ENCODE measurements around the gene ATXN1. TPM values are rescaled to one million over a fixed set of nuclear protein-coding genes. Genes with fewer than 3 reads are reported as not detected.

The ATXN1 gene
- total and polyA plus RNA-seq, 3 donors from 2014 or later, result 12.8 to 84.1 (median 64.3) TPM

DNA sequence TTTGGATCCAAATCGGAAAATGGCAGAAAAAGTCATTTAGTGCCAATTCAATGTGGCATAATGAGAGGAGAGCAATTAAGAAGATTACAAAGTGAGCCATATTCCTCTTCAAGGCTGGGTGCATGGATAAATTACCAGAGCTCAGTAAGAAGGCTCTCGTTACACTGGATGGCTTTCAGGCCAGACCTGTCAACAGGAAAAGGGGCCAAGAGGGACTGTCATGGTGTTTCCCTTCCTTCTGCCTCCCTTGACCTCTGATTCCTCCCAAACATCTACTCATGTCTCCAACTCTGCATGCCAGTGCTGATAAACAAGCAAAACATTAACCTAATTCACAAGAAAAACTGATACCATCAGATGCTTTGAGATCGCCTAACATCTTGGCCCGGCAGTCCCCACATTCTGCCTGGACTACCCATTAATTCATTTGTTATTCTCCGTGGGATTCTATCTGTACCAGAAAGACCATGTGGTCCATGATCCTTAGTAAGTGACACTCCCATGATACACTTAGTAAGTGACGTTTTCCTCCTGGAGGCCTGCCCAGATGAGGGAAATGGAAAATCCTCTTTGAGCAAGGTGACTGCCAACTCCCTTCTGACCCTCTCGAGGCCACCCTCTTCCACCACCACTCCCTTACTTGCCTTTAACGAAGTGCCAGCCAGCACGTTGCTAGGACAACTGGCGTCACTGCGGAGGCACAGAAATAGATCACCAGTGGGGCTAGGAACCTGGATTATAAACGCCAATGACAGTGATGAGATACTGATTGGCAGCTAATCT is 283.7 kb downstream of the ATXN1 start:
- WGBS, 2 donors, result 82 to 89% methylated on average over 12 of the region's 12 CpGs
- intact Hi-C loops (cut with DNase I; ENCODE audit: low total_unique reads), result no loop called here

DNA sequence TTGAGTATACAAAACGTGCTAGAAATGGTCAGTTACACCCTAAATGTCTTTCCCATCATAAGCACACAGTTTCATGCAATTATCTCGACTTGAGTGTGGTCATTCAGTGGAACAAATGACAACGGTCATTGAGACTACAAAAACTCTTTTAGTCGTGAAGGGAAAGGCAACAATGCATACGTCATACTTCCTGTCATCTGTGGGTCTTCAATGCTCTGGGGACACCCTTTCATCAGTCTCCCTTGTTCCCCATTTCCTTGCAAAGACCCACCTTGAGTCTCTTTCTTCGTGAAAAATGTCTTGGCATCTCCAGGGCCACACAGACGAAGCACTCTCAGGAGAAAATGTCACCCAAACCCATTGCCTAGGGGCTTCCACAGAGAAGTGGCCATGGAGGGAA is 284.4 kb downstream of the ATXN1 start:
- H3K4me3 ChIP-seq, result no peak overlapping the region
- no peaks in the 10 kb centered on the region for H3K9me3 ChIP-seq
- intact Hi-C loops (cut with DNase I; ENCODE audit: low total_unique reads), result no loop called here
- no peak for DNase-seq
- H3K36me3 ChIP-seq (ENCODE audit: low read depth, missing control alignments), result no peaks in the 10 kb centered on the region
- no peak for TF ChIP-seq POLR2A (IDR thresholded peaks at IDR 0.05)
- TF ChIP-seq, protein P1, sequence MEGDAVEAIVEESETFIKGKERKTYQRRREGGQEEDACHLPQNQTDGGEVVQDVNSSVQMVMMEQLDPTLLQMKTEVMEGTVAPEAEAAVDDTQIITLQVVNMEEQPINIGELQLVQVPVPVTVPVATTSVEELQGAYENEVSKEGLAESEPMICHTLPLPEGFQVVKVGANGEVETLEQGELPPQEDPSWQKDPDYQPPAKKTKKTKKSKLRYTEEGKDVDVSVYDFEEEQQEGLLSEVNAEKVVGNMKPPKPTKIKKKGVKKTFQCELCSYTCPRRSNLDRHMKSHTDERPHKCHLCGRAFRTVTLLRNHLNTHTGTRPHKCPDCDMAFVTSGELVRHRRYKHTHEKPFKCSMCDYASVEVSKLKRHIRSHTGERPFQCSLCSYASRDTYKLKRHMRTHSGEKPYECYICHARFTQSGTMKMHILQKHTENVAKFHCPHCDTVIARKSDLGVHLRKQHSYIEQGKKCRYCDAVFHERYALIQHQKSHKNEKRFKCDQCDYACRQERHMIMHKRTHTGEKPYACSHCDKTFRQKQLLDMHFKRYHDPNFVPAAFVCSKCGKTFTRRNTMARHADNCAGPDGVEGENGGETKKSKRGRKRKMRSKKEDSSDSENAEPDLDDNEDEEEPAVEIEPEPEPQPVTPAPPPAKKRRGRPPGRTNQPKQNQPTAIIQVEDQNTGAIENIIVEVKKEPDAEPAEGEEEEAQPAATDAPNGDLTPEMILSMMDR (IDR thresholded peaks at IDR 0.05), result no peak
- peaks cover 6% of the 10 kb centered on the region for H3K4me1 ChIP-seq
- WGBS, 2 donors, result 87 to 94% methylated on average over 7 of the region's 7 CpGs
- H3K27me3 ChIP-seq, result no peaks in the 10 kb centered on the region
- no peak overlapping the region for H3K27ac ChIP-seq

More for the DNA sequence above, 283.7 kb downstream of the ATXN1 start:
- no peaks in the 10 kb centered on the region for H3K36me3 ChIP-seq (ENCODE audit: low read depth, missing control alignments)
- H3K9me3 ChIP-seq, result no peaks in the 10 kb centered on the region
- H3K27ac ChIP-seq, result no peak overlapping the region
- H3K4me1 ChIP-seq, result peaks cover 6% of the 10 kb centered on the region
- no peak for DNase-seq
- H3K27me3 ChIP-seq, result no peaks in the 10 kb centered on the region
- no peak overlapping the region for H3K4me3 ChIP-seq
- TF ChIP-seq, protein P1 (IDR thresholded peaks at IDR 0.05), result no peak
- TF ChIP-seq POLR2A (IDR thresholded peaks at IDR 0.05), result no peak

DNA sequence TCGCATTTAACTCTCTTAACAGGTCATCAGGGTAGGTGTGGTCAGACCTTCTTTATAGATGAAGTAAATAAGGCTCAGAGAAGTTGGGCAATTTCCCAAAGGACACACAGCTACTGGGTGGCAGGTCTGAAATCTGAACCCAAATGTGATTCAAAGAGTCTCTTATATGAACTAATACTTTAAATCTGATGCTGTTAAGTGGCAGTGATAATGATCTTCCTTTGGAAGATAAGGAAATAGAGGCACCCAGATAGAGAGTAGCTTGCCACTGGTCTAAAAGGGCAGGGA is 285.8 kb downstream of the ATXN1 start:
- Histone ChIP-seq H3K36me3 (ENCODE audit: low read depth, missing control alignments) (no peaks in the 10 kb centered on the region), H3K27ac (no peak overlapping the region), H3K4me3 (no peak overlapping the region), H3K4me1 (peaks cover 6% of the 10 kb centered on the region), H3K9me3 (no peaks in the 10 kb centered on the region), H3K27me3 (no peaks in the 10 kb centered on the region)
- intact Hi-C loops (cut with DNase I; ENCODE audit: low total_unique reads), result no loop called here
- TF ChIP-seq, protein P1 (IDR thresholded peaks at IDR 0.05), result no peak
- no peak for TF ChIP-seq POLR2A (IDR thresholded peaks at IDR 0.05)
- DNase-seq, result no peak
- WGBS, 2 donors, result 92 to 100% methylated on average over 1 of the region's 1 CpG

DNA sequence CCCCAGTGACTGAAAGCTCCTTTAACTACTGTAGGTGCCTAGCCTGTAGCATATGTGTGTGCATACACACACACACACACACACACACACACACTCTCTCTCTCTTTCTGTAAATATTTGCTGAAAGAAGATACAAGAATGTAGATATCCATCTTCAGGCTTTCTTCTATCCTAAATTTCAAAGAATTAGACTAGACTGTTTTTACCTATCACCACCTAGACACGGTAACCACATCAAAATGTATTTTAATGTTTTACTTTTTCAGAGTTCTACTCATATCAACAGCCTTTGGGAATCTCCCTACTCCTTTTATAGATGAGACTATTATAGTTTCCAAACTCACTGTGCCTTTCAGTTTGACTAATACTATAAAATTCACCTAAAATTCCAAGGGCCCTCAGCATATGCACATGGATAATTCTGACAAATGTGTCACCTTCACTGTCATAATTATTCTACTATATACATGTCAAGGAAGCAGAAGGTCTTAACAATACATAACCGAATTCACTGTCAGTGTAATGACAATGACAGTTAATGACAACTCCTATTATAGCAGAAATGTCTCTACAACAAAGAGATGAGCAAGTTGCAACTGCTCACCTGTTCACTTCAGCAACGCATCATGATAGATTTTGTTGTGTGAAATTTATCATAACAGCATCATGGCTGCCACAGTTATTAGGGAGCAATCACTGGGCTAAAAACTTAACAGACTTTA is 286.3 kb downstream of the ATXN1 start:
- Histone ChIP-seq H3K36me3 (ENCODE audit: low read depth, missing control alignments) (no peaks in the 10 kb centered on the region), H3K27me3 (no peaks in the 10 kb centered on the region), H3K9me3 (no peaks in the 10 kb centered on the region), H3K27ac (no peak overlapping the region), H3K4me3 (no peak overlapping the region), H3K4me1 (peaks cover 6% of the 10 kb centered on the region)
- 93 to 96% methylated on average over 3 of the region's 3 CpGs for WGBS, 2 donors
- no peak for DNase-seq
- TF ChIP-seq, protein P1 (IDR thresholded peaks at IDR 0.05), result no peak
- intact Hi-C loops (cut with DNase I; ENCODE audit: low total_unique reads), result no loop called here

All from testis (tissue), 3 donors.